Measurements from ENCODE around the gene MISP. TPM values are rescaled to one million over a fixed set of nuclear protein-coding genes. Genes with fewer than 3 reads are reported as not detected.
"Not testable (repeated sequence)": the region's sequence is repeated elsewhere in the genome, so short reads cannot be mapped to it uniquely, and the experiment has no call there.

MISP gene
- total RNA-seq, result under 1 TPM in 3 of 5 donors, not detected in 2; 0.10 to 0.16 (median 0.15) TPM
- total RNA-seq (2013), result not detected
- 0 to 0.08 (median 0) reads per million in 29 experiments for total RNA-seq

GRCh38 chr19:750640-751423 is at the start of gene MISP:
Gene MISP (plus strand): TSS chr19:751112. CDS start chr19:756947, 5,835 bp downstream.
- no peaks in the 10 kb centered on the region for H3K36me3 Mint-ChIP-seq
- no peak within 1 kb of the TSS for H3K4me3 Mint-ChIP-seq
- POLR2A ChIA-PET, result no interaction called here
- CTCF ChIA-PET, result no interaction called here
- WGBS (ENCODE audit: insufficient coverage), result 79% methylated on average over 31 of the region's 31 CpGs
- no peaks in the 10 kb centered on the region for H3K4me1 ChIP-seq (ENCODE audit: control insufficient read depth in 1 of 2, extremely low read depth in 1 of 2, insufficient read depth in 2 of 2, low read length in 2 of 2)
- no peaks in the 10 kb centered on the region for H3K36me3 ChIP-seq (ENCODE audit: control insufficient read depth in 2 of 2, extremely low read depth in 1 of 2, insufficient read depth in 1 of 2, low read length in 1 of 2)
- DNase-seq (no peak), ATAC-seq (replicated peaks in 1 of 4) (no peak)
- H3K9me3 Mint-ChIP-seq, result no peaks in the 10 kb centered on the region
- H3K4me1 Mint-ChIP-seq, result no peaks in the 10 kb centered on the region
- H3K9me3 ChIP-seq, result no peaks in the 10 kb centered on the region
- H3K27ac ChIP-seq (ENCODE audit: low read length), result no peak within 1 kb of the TSS
- no peaks in the 10 kb centered on the region for H3K27me3 Mint-ChIP-seq
- H3K27me3 ChIP-seq (replicated peaks in 1 of 2; ENCODE audit: control insufficient read depth in 2 of 2, extremely low read depth in 1 of 2, insufficient read depth in 2 of 2, low read length in 1 of 2), result peaks cover 0 to 34% of the 10 kb centered on the region in 2 experiments
- no peak within 1 kb of the TSS for H3K27ac Mint-ChIP-seq
- no peak within 1 kb of the TSS for H3K4me3 ChIP-seq (ENCODE audit: control insufficient read depth in 1 of 2, extremely low read depth in 1 of 2, low read length in 1 of 2)

- H3K27ac Mint-ChIP-seq; H3K36me3 Mint-ChIP-seq; H3K36me3 ChIP-seq (ENCODE audit: control insufficient read depth in 2 of 2, extremely low read depth in 1 of 2, insufficient read depth in 1 of 2, low read length in 1 of 2); DNase-seq; H3K4me3 ChIP-seq (ENCODE audit: control insufficient read depth in 1 of 2, extremely low read depth in 1 of 2, low read length in 1 of 2); H3K27ac ChIP-seq (ENCODE audit: low read length); H3K9me3 Mint-ChIP-seq; CTCF ChIA-PET; H3K9me3 ChIP-seq; POLR2A ChIA-PET; ATAC-seq (replicated peaks in 1 of 4): not testable (repeated sequence)
- Histone ChIP-seq H3K4me1 (ENCODE audit: control insufficient read depth in 1 of 2, extremely low read depth in 1 of 2, insufficient read depth in 2 of 2, low read length in 2 of 2) (peaks cover 0 to 17% of the 10 kb centered on the region in 2 experiments), H3K27me3 (replicated peaks in 1 of 2; ENCODE audit: control insufficient read depth in 2 of 2, extremely low read depth in 1 of 2, insufficient read depth in 2 of 2, low read length in 1 of 2) (peaks cover 0 to 69% of the 10 kb centered on the region in 2 experiments)
- 100% methylated on average over 1 of the region's 6 CpGs for WGBS (ENCODE audit: insufficient coverage)
- Mint-ChIP-seq H3K4me1 (peaks cover 9 to 14% (median 9%) of the 10 kb centered on the region in 3 donors), H3K27me3 (peaks cover 6 to 27% of the 10 kb centered on the region in 2 donors), H3K4me3 (peak overlapping the region in 2 of 3 donors; percentile 24 to 57)
Observed at GRCh38 chr19:702847-703246, 48.1 kb upstream of the MISP start.

- Histone ChIP-seq H3K4me1 (ENCODE audit: control insufficient read depth in 1 of 2, extremely low read depth in 1 of 2, insufficient read depth in 2 of 2, low read length in 2 of 2) (peaks cover 0 to 17% of the 10 kb centered on the region in 2 experiments), H3K9me3 (no peaks in the 10 kb centered on the region), H3K27ac (ENCODE audit: low read length) (no peak overlapping the region), H3K4me3 (ENCODE audit: control insufficient read depth in 1 of 2, extremely low read depth in 1 of 2, low read length in 1 of 2) (no peak overlapping the region), H3K27me3 (replicated peaks in 1 of 2; ENCODE audit: control insufficient read depth in 2 of 2, extremely low read depth in 1 of 2, insufficient read depth in 2 of 2, low read length in 1 of 2) (peaks cover 0 to 69% of the 10 kb centered on the region in 2 experiments), H3K36me3 (ENCODE audit: control insufficient read depth in 2 of 2, extremely low read depth in 1 of 2, insufficient read depth in 1 of 2, low read length in 1 of 2) (no peaks in the 10 kb centered on the region)
- Mint-ChIP-seq H3K27ac (no peak overlapping the region), H3K27me3 (peaks cover 4 to 27% of the 10 kb centered on the region in 2 donors), H3K4me3 (peak overlapping the region in 2 of 3 donors; percentile 24 to 57), H3K4me1 (peaks cover 9 to 17% (median 9%) of the 10 kb centered on the region in 3 donors), H3K36me3 (no peaks in the 10 kb centered on the region), H3K9me3 (no peaks in the 10 kb centered on the region)
- DNase-seq (peak in 1 of 35 experiments; percentile 10), ATAC-seq (replicated peaks in 1 of 4) (peak in 1 of 4 experiments; percentile 5)
- CTCF ChIA-PET, result interaction anchor here in 1 of 2 donors (1.0 kb wide), 1 partner anchor 32 kb away, joined by 6 read pairs; no protein-coding TSS in a partner anchor
- 43% methylated on average over 4 of the region's 4 CpGs for WGBS (ENCODE audit: insufficient coverage)
- POLR2A ChIA-PET, result interaction anchor here in 1 of 2 donors (0.6 kb wide), 1 partner anchor 11 kb away, joined by 4 read pairs; no protein-coding TSS in a partner anchor
Observed at GRCh38 chr19:703329-703650, 47.6 kb upstream of the MISP start.

GRCh38 chr19:703651-704446 is 47.1 kb upstream of the MISP start:
- H3K27me3 Mint-ChIP-seq, result peaks cover 4 to 22% of the 10 kb centered on the region in 2 donors
- no peak overlapping the region for H3K4me3 ChIP-seq (ENCODE audit: control insufficient read depth in 1 of 2, extremely low read depth in 1 of 2, low read length in 1 of 2)
- no peaks in the 10 kb centered on the region for H3K9me3 Mint-ChIP-seq
- H3K9me3 ChIP-seq, result no peaks in the 10 kb centered on the region
- no peak overlapping the region for H3K27ac Mint-ChIP-seq
- H3K36me3 Mint-ChIP-seq, result no peaks in the 10 kb centered on the region
- H3K36me3 ChIP-seq (ENCODE audit: control insufficient read depth in 2 of 2, extremely low read depth in 1 of 2, insufficient read depth in 1 of 2, low read length in 1 of 2), result no peaks in the 10 kb centered on the region
- ChIA-PET POLR2A (interaction anchor here in 1 of 2 donors (0.6 kb wide), 1 partner anchor 11 kb away, joined by 4 read pairs; no protein-coding TSS in a partner anchor), CTCF (interaction anchor here in 1 of 2 donors (1.0 kb wide), 1 partner anchor 33 kb away, joined by 6 read pairs; no protein-coding TSS in a partner anchor)
- ATAC-seq (replicated peaks in 1 of 4) (peak; percentile 69 to 82 (median 73)), DNase-seq (peak in 34 of 35 experiments; percentile 7 to 78 (median 62))
- peaks cover 0 to 17% of the 10 kb centered on the region in 2 experiments for H3K4me1 ChIP-seq (ENCODE audit: control insufficient read depth in 1 of 2, extremely low read depth in 1 of 2, insufficient read depth in 2 of 2, low read length in 2 of 2)
- H3K4me3 Mint-ChIP-seq, result peak overlapping the region in 1 of 3 donors; percentile 57
- peaks cover 9 to 17% (median 9%) of the 10 kb centered on the region in 3 donors for H3K4me1 Mint-ChIP-seq
- 3% methylated on average over 28 of the region's 50 CpGs for WGBS (ENCODE audit: insufficient coverage)
- no peak overlapping the region for H3K27ac ChIP-seq (ENCODE audit: low read length)
- H3K27me3 ChIP-seq (replicated peaks in 1 of 2; ENCODE audit: control insufficient read depth in 2 of 2, extremely low read depth in 1 of 2, insufficient read depth in 2 of 2, low read length in 1 of 2), result peaks cover 0 to 66% of the 10 kb centered on the region in 2 experiments

- ATAC-seq (replicated peaks in 1 of 4) (no peak), DNase-seq (no peak)
- ChIA-PET POLR2A (no interaction called here), CTCF (interaction anchor here in 1 of 2 donors (0.6 kb wide), 1 partner anchor 41 kb away, joined by 4 read pairs; the partner anchor contains the start of gene RNF126)
- Histone ChIP-seq H3K27ac (ENCODE audit: low read length) (no peak overlapping the region), H3K27me3 (replicated peaks in 1 of 2; ENCODE audit: control insufficient read depth in 2 of 2, extremely low read depth in 1 of 2, insufficient read depth in 2 of 2, low read length in 1 of 2) (peaks cover 0 to 62% of the 10 kb centered on the region in 2 experiments), H3K9me3 (no peaks in the 10 kb centered on the region), H3K4me1 (ENCODE audit: control insufficient read depth in 1 of 2, extremely low read depth in 1 of 2, insufficient read depth in 2 of 2, low read length in 2 of 2) (peaks cover 0 to 18% of the 10 kb centered on the region in 2 experiments), H3K36me3 (ENCODE audit: control insufficient read depth in 2 of 2, extremely low read depth in 1 of 2, insufficient read depth in 1 of 2, low read length in 1 of 2) (no peaks in the 10 kb centered on the region), H3K4me3 (ENCODE audit: control insufficient read depth in 1 of 2, extremely low read depth in 1 of 2, low read length in 1 of 2) (no peak overlapping the region)
- Mint-ChIP-seq H3K9me3 (no peaks in the 10 kb centered on the region), H3K27ac (no peak overlapping the region), H3K4me1 (peaks cover 9 to 17% (median 9%) of the 10 kb centered on the region in 3 donors), H3K4me3 (peak overlapping the region in 1 of 3 donors; percentile 10), H3K27me3 (peaks cover 4 to 22% of the 10 kb centered on the region in 2 donors), H3K36me3 (no peaks in the 10 kb centered on the region)
- no CpG with 5 or more reads among the region's 14 CpGs for whole genome bisulfite sequencing (ENCODE audit: insufficient coverage)
Observed at GRCh38 chr19:704447-704741, 46.5 kb upstream of the MISP start.

All from T-cell (primary cell).